ENCODE measurements around the gene KCNA1.

Gene KCNA1

DNA sequence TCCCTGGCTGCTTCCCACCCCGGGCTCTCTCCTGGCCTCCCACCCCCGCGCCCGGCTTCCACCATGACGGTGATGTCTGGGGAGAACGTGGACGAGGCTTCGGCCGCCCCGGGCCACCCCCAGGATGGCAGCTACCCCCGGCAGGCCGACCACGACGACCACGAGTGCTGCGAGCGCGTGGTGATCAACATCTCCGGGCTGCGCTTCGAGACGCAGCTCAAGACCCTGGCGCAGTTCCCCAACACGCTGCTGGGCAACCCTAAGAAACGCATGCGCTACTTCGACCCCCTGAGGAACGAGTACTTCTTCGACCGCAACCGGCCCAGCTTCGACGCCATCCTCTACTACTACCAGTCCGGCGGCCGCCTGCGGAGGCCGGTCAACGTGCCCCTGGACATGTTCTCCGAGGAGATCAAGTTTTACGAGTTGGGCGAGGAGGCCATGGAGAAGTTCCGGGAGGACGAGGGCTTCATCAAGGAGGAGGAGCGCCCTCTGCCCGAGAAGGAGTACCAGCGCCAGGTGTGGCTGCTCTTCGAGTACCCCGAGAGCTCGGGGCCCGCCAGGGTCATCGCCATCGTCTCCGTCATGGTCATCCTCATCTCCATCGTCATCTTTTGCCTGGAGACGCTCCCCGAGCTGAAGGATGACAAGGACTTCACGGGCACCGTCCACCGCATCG, 1.8 kb downstream of the KCNA1 start:
- DNase-seq: no peak

DNA sequence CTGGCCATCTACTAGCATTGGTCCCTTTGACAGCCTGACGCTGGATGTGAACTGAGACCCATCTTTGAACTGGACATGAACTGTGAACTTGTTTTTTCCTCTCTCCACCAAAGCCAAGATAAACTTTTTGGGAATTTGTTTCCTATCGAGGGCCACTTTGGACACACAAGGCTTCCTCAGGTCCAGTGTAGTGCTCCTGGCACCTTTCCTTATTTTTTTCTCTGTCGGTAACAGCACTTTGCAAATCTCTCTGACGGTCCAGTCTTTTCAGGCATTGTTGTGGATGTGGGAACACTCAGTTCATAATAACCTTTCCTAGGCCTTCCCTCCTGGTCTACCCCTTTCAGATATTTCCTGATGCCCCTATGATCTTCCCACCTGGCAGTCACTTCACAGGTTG, 5.0 kb downstream of the KCNA1 start:
- DNase-seq: no peak

DNA sequence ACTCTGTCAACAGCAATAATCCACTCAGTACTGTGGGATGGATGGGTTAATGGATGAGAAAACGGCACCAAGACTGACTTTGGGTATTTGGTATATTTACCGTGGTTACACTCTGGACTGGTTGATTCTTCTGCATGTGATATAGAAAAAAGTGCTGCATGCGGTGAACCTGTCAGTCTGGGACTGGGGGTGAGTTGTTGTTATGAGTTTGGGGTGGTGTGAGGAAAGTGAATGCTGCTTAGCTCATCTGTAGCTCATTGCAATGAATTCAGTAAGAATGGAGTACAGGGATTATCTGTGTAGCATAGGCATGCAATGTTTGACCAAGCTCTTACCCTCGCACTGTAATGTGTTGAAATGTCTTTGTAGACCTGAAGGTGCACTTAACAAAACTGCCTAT, 6.0 kb downstream of the KCNA1 start:
- DNase-seq: no peak

DNA sequence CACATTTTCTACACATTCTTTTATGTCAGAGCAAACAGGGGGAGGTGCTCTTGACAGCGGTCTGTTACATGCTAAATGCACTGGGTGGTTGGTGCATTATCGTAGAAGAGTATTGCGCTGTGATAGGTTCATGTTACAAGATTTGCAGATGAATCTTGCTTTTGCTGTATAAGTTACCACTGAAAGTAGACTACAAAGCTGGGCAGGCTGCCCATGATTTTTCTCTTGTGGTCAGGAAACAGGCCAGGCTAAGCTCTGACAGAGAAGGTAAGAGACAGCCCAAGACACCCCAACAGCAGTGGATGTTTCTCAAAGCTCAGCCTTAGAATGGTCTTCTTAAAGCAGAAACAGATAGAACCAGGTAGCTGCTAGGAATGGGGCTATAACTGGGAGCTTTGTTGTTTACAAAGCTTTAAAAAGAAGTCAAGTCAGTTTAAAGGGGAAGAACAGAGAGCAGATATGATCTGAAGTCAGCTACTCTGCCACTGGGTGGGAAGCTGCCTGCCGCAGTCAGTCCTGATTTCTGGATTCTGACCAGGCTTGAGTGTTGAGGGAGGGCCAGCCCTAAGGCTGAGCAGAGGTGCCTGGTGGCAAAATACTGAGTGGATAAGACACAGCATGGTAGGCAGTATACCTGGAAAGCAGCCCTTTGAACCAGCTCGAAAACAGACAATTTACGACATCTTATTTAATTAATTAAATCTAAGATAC, 9.4 kb downstream of the KCNA1 start:
- DNase-seq: no peak

DNA sequence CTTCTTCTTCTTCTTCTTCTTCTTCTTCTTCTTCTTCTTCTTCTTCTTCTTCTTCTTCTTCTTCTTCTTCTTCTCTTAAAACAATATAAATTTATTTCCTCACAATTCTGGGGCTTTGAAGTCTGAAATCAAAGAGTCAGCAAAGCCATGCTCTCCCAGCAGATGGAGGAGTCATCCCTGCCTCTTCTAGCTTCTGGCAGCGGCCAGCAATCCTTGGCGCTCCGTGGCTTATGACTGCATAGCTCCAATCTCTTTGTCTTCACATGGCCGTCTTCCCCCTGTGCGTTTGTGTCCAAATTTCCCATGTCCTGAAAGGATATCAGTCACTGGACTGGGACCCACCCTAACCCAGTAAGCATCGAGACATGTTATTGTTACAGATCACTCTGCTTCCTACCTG, 22.9 kb downstream of the KCNA1 start:
- no peak for DNase-seq

DNA sequence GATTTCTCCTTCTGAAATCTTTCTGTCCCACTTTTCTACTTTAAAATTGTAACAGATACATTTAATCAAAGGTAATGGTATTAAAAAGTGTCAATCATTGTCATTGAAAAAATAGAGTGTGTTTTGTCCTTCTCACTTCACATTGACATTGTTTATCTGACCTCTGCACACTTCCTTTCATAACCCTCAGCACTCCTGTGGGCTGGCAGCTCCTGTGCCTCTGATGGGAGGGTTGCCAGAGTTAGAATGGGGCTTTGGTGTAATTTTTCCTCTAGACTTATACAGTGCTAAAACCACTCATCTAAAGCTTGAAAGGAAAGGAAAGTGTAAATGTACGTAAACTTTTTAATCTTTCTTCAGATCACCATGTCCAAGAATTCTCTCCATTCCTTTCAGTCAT, 23.7 kb downstream of the KCNA1 start:
- DNase-seq: no peak

DNA sequence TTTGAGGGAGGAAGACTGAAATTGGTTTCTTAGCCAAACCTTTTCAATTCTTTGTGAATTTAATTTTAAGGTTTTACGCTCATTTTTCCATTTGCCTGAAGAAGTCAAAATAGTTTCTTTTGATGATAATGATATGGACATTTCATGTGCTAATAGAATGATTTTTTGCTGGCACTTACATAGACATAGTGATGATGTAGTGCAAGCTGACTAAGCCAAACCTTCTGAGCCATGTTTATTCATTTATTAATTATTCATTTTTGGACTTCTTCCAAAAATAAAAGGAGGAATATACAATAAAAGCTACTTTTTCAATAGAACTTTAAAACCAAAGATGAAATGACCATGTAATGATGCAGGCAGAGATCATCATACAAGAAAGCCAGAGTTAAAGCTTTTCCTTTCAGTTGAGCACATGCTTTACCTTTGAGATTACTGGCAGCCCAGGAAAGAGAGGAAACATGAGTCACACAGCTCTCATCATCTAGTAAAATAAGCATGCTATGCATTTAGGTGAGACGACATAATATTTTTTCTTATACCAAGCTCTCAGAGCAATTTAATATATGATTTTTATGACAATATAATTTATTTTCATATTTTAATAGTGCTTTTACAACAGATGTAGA, 24.8 kb downstream of the KCNA1 start:
- no peak for DNase-seq

DNA sequence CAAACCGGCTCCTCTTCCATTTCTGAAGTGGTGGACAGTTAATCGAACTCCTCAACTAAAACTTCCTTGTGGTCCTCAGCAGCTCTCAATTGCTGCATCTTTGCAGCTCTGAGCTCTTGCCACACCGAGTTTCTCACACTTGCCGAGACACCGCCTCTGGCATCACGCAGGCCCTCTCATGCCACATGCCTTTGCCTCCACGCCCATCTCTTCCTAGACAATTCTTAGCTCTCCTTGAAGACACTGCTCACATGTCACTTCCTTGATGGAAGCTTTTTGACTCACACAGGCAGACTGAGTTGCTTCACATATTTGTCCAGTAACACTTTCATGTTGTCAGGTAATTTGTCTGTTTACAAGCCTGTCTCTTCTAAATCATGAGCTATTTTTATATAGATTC, 29.2 kb downstream of the KCNA1 start:
- DNase-seq: no peak

GRCh38 chr12:4939418-4940023, 29.8 kb downstream of the KCNA1 start:
- DNase-seq: no peak

DNA sequence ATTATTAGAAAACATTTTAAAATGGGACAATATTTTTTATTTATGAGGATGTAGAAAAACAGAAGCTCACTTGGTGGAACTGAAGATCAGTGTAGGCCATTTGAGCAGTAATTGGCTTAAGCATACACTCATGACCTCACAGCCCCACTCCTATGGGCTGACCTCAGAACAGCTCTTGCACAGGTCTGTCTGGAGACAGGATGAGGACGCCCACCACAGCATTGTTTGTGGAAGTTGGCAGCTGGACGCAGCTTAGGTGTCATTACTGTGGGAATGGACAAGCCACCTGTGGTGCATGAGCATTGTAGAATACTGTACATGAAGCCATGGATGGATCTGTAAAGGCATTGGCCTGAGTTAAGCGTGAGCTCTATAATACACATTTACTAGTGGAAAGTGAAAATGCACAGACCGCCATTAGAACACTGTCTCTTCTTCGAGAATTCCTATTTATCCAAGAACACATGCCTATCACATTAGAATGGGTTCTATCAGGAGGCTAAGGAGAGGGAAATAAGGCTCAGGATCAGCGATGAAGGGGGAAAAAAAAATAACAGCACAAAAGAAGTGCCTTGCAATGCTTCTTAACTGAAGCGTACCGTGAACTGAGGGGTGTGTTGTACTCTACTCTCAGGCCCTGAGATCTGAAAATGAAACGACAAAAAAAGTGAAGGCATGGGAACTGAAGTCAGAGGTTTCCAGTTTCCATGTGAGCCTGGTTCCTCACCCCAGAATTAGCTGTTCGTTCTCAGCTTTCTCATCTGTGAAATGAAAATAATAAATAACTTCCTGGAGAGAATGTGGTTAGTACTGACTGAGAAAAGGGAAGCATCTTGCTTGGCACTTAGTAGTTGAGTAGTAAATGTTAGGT, 33.6 kb downstream of the KCNA1 start:
- no peak for DNase-seq

DNA sequence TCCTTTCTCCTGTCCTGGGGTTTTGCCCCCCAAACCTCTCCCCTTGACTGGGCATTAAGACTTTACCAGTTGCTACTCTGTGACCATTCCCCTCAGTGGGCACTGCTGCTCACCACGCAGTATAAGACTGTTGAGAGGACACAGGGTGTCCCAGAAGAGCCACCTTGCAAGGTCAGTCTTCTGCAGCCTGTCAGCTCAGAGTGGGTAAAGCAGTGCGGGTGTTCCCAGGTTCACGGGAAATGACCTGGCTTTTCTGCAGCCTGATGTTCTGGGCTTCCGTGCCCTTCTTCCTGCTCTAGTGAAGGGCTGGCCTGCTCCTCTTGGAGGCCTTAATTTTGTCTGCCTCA, 34.2 kb downstream of the KCNA1 start:
- DNase-seq: no peak

GRCh38 chr12:4947253-4947652, 37.5 kb downstream of the KCNA1 start:
- DNase-seq: no peak

DNA sequence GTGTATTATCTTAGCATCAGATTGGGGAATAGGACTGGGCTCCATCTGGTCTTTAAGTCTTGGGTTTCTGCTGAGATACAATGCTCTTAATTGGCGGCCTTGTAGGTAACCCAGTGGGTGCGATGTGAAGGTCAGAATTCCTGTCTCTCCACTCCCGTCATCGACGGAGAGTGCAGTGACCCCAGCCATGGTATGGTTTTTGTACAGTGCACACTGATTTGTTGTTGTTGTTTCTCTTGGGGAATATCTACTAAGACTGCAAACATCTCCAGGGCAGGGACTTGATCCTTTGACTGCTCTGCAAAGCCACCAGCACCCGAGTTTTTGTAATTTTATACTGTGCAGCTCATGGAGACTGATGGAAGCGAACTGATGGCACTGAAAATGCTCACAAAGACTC, 41.4 kb downstream of the KCNA1 start:
- no peak for DNase-seq

- DNase-seq: no peak
Measured at GRCh38 chr12:4951601-4952000, 41.9 kb downstream of the KCNA1 start.

GRCh38 chr12:4954621-4955354, 45.1 kb downstream of the KCNA1 start:
- no peak for DNase-seq

GRCh38 chr12:4956054-4956453, 46.3 kb downstream of the KCNA1 start:
- no peak for DNase-seq

DNA sequence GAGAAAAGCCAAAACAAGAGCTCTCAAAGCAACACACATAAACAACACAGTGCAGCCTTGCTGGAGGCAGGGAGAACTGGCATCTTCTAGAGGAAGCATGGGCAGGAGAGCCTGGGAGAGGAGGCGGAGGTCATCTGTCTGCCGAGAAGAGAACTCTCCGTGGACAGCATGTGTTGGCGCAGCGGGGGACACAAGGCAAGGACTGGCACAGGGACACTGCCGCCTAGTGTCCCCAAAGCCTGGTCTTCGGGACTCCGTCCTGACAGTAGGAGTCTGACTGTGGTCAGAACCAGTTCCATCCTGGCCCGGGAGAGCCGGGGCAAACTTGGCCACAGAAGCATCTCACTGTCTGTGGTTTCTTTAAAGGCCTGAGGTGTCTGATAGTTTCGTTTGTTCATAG, 47.3 kb downstream of the KCNA1 start:
- DNase-seq: no peak

DNA sequence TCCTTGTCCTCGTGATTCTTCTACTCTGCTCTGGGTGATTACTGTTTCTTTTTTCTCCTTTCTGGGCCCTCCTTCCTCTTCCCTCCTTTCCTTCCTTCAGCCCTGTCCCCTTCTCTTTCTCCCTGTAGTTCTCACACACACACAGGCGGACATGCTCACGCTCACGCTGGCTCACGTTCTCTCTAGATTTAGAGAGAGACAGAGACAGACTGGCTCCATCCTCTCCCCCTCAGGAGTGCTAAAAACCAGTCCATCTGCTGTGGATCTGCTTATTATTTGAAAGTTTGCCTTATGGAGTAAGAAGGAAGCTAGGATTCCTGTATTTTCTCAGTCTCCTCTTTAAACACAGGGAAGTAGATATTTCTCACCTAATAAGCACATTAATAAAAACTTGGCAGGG, 48.1 kb downstream of the KCNA1 start:
- no peak for DNase-seq

DNA sequence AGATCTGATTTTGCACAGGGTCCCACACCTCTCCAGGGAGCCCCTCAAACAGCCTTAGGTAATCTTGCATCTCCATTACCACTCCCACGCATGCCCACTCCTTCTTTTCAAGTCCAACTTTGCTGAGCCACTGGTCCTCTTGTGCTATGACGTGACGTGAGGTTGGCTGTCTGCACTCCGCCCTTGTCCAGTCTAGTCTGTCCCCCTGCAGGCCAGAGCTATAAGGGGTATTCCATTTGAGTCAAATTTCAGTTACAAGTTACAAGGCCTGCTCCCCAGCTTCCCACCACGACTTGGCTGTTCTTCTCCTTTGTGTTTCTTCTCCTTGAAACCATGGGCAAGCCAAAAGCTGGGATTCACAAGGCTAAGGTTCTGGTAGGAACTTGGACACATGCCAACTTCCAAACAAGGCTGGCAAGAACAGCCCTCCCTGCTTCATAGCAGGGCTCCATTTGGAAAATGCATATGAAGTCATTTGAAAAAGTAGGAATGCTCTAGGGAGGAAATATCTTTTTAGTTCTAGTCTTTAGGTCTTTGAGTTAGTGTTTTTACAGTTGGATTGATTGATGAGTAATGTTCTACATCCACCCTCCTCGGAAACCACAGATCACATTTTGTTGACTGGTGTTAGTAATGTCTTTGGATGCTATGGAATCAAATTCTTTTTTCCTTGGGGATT, 49.1 kb downstream of the KCNA1 start:
- DNase-seq: no peak

GRCh38 chr12:4959381-4959780, 49.7 kb downstream of the KCNA1 start:
- no peak for DNase-seq

DNA sequence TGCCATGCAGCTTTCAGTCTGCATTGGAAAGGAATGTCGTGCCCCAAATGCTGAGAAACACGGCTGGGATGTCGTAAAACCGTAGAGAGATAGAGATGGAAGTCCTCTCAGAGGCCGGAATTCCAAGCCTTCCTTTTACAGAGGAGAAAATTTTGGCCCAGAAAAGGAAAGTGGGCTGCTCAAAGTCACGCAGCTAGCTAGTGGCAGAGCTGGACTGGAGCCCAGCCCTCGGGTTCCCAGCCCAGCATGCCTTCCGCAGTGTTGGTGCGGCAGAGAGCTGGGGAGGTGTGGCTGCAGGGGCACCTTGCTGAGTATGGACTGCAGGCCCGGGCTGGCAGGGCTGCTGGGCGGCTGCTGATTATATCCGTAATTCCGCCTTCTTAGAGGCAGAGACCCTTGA, 50.3 kb downstream of the KCNA1 start:
- no peak for DNase-seq

GRCh38 chr12:4960547-4960946, 50.8 kb downstream of the KCNA1 start:
- DNase-seq: no peak

Data from OCI-M1 (cell line).